Esophagus muscularis mucosa (tissue), 3 donors: ENCODE data around the gene ZNF77.

Experiments used
- POLR2A ChIP-seq: fragments of 450-650 bp; IDR thresholded peaks from one replicate; pipeline ENCODE4 v1.6.1; 2017; ENCODE audit warnings: antibody characterized with exemption, moderate library complexity, mild to moderate bottlenecking, low read depth
- TF ChIP-seq, protein P1 (sequence below), 3 experiments: fragments of 200-600 bp in 2 of 3; fragments of 450-650 bp in 1 of 3; sonication (generic) in 2 of 3; IDR thresholded peaks; one replicate each; pipeline ENCODE4 v1.5.1; 2017 to 2019; ENCODE audit warnings: antibody characterized with exemption in 3 of 3, mild to moderate bottlenecking in 2 of 3, moderate library complexity in 1 of 3

DNA sequence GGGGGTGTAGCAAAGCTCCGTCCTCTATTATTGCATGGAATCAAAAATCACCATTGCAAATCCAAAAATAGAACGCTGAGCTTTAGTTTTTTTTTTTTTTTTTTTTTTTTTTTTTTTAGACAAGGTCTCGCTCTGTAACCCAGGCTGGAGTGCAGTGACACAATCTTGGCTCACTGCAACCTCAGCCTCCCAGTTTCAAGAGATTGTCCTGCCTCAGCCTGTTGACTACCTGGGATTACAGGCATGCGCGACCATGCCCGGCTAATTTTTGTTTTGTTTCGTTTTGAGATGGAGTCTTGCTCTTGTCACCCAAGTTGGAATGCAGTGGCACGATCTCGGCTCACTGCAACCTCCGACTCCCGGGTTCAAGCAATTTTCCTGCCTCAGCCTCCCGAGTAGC, 15.3 kb upstream of the ZNF77 start:
- TF ChIP-seq, protein P1, sequence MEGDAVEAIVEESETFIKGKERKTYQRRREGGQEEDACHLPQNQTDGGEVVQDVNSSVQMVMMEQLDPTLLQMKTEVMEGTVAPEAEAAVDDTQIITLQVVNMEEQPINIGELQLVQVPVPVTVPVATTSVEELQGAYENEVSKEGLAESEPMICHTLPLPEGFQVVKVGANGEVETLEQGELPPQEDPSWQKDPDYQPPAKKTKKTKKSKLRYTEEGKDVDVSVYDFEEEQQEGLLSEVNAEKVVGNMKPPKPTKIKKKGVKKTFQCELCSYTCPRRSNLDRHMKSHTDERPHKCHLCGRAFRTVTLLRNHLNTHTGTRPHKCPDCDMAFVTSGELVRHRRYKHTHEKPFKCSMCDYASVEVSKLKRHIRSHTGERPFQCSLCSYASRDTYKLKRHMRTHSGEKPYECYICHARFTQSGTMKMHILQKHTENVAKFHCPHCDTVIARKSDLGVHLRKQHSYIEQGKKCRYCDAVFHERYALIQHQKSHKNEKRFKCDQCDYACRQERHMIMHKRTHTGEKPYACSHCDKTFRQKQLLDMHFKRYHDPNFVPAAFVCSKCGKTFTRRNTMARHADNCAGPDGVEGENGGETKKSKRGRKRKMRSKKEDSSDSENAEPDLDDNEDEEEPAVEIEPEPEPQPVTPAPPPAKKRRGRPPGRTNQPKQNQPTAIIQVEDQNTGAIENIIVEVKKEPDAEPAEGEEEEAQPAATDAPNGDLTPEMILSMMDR (IDR thresholded peaks at IDR 0.05): no peak
- no peak for TF ChIP-seq POLR2A
